SK-N-SH (cell line): ENCODE data around the gene ENTREP3. TPM values are rescaled to one million over a fixed set of nuclear protein-coding genes. Genes with fewer than 3 reads are reported as not detected.
A peak's percentile ranks its signal among the peaks of the same experiment; 100 is the strongest.

Source experiments
- CTCF ChIA-PET: fragments of 300-600, 350-600 bp; formaldehyde crosslinking; extraction: SDS; loops from one replicate; lab custom pipeline; 2021; lab: Yijun Ruan, JAX
- POLR2A ChIA-PET: fragments of 350-600 bp; sonication (Branson Sonifier 250); formaldehyde crosslinking; extraction: SDS; loops from one replicate; lab custom pipeline; 2020; ENCODE audit warnings: antibody characterized with exemption, inconsistent platforms; lab: Yijun Ruan, JAX
- DNase-seq: peaks from one replicate; pipeline ENCODE4 v3.0.0; 2012
- H2AFZ ChIP-seq: fragments of 200-600 bp; sonication (generic); 2 replicates; pipeline ENCODE4 v1.8.1; 2016; ENCODE audit warnings: antibody characterized with exemption, mild to moderate bottlenecking, low read depth
- H3F3A ChIP-seq: fragments of 200-600 bp; sonication (generic); replicated peaks from 2 replicates; pipeline ENCODE3; 2016; ENCODE audit warnings: antibody characterized with exemption, mild to moderate bottlenecking; ENCODE audit not compliant: insufficient read depth
- H3K27ac ChIP-seq, 2 experiments: fragments of 200-500 bp in 1 of 2; fragments of 200-600 bp in 1 of 2; sonication (Bioruptor generic) in 1 of 2; sonication (generic), shearing (Covaris generic) in 1 of 2; 2 replicates each; pipeline versions ENCODE4 v1.5.1 to v1.6.1; 2014 to 2016; ENCODE audit warnings: low read depth in 2 of 2, inconsistent platforms in 1 of 2, low read length in 1 of 2, mild to moderate bottlenecking in 1 of 2, mixed read lengths in 1 of 2
- H3K27me3 ChIP-seq: fragments of 200-600 bp; sonication (generic), shearing (Covaris generic); 2 replicates; pipeline ENCODE4 v1.6.1; 2016; ENCODE audit warnings: mixed run types; ENCODE audit not compliant: insufficient read depth
- H3K36me3 ChIP-seq, 2 experiments: fragments of 200-500 bp in 1 of 2; fragments of 200-600 bp in 1 of 2; sonication (Bioruptor generic) in 1 of 2; sonication (generic) in 1 of 2; replicated peaks in 1 of 2; 2 replicates each; pipeline versions ENCODE3 to v1.5.1; 2014 to 2016; ENCODE audit warnings: low read length in 1 of 2, mild to moderate bottlenecking in 1 of 2; ENCODE audit not compliant: insufficient read depth in 2 of 2, control insufficient read depth in 1 of 2
- H3K4me1 ChIP-seq, 2 experiments: fragments of 200-500 bp in 1 of 2; fragments of 200-600 bp in 1 of 2; sonication (Bioruptor generic) in 1 of 2; sonication (generic), shearing (Covaris generic) in 1 of 2; 2 replicates each; pipeline versions ENCODE4 v1.5.1 to v1.6.1; 2014 to 2016; ENCODE audit warnings: low read depth in 1 of 2, low read length in 1 of 2, mixed run types in 1 of 2; ENCODE audit not compliant: insufficient read depth in 2 of 2, control insufficient read depth in 1 of 2
- H3K4me2 ChIP-seq: fragments of 200-600 bp; sonication (generic), shearing (Covaris generic); 2 replicates; pipeline ENCODE4 v1.6.1; 2017; ENCODE audit warnings: mixed run types
- H3K4me3 ChIP-seq, 2 experiments: fragments of 200-500 bp in 1 of 2; fragments of 200-600 bp in 1 of 2; sonication (Bioruptor generic) in 1 of 2; sonication (generic), shearing (Covaris generic) in 1 of 2; 2 replicates each; pipeline versions ENCODE4 v1.5.1 to v1.8.1; 2014 to 2016; ENCODE audit warnings: low read depth in 2 of 2, inconsistent platforms in 1 of 2, low read length in 1 of 2, mild to moderate bottlenecking in 1 of 2, mixed read lengths in 1 of 2, moderate library complexity in 1 of 2
- H3K79me2 ChIP-seq: fragments of 200-600 bp; sonication (generic); 2 replicates; pipeline ENCODE4 v1.8.1; 2017; ENCODE audit warnings: mild to moderate bottlenecking; ENCODE audit not compliant: insufficient read depth
- H3K9ac ChIP-seq: fragments of 200-600 bp; sonication (generic); 2 replicates; pipeline ENCODE4 v1.6.1; 2017; ENCODE audit warnings: mixed run types
- H3K9me2 ChIP-seq: fragments of 200-600 bp; sonication (generic); 2 replicates; pipeline ENCODE4 v1.6.1; 2017; ENCODE audit warnings: mixed run types
- H3K9me3 ChIP-seq: fragments of 200-600 bp; sonication (generic); 2 replicates; pipeline ENCODE4 v1.6.1; 2017; ENCODE audit warnings: mixed run types, mild to moderate bottlenecking, moderate library complexity
- H4K20me1 ChIP-seq: fragments of 200-600 bp; sonication (generic); 2 replicates; pipeline ENCODE4 v1.6.1; 2017; ENCODE audit warnings: mild to moderate bottlenecking, mixed run types; ENCODE audit not compliant: insufficient read depth
- ELF1 ChIP-seq: IDR thresholded peaks from 2 replicates; pipeline ENCODE4 v1.4.0; 2012
- EZH2phosphoT487 ChIP-seq: fragments of 200-600 bp; sonication (generic); IDR thresholded peaks from 2 replicates; pipeline ENCODE4 v1.6.1; 2017; ENCODE audit warnings: low read depth, mixed run types, mild to moderate bottlenecking, antibody characterized with exemption, moderate library complexity, borderline replicate concordance
- GABPA ChIP-seq: IDR thresholded peaks from 2 replicates; pipeline ENCODE4 v1.4.0; 2012; ENCODE audit warnings: low read depth, mild to moderate bottlenecking
- GATA2 ChIP-seq: sonication (generic); formaldehyde crosslinking; IDR thresholded peaks from 2 replicates; pipeline ENCODE4 v1.5.0; 2020; ENCODE audit warnings: mild to moderate bottlenecking, missing genetic modification reagents
- JUND ChIP-seq: IDR thresholded peaks from 2 replicates; pipeline ENCODE4 v1.4.0; 2012
- MAX ChIP-seq: IDR thresholded peaks from 2 replicates; pipeline ENCODE4 v1.4.0; 2012; ENCODE audit warnings: low read depth
- MEF2A ChIP-seq: IDR thresholded peaks from 2 replicates; pipeline ENCODE4 v1.4.0; 2012; ENCODE audit warnings: low read depth, borderline replicate concordance
- MXI1 ChIP-seq: IDR thresholded peaks from 2 replicates; pipeline ENCODE4 v1.6.1; 2012; ENCODE audit warnings: mild to moderate bottlenecking, low read depth, low read length, improper control_type of control experiment
- NFIC ChIP-seq: IDR thresholded peaks from 2 replicates; pipeline ENCODE4 v1.4.0; 2012; ENCODE audit warnings: borderline replicate concordance
- RAD21 ChIP-seq: IDR thresholded peaks from 2 replicates; pipeline ENCODE4 v1.6.1; 2012; ENCODE audit warnings: mild to moderate bottlenecking, low read length
- RCOR1 ChIP-seq: fragments of 150-350 bp; IDR thresholded peaks from 2 replicates; pipeline ENCODE4 v1.6.1; 2017; ENCODE audit warnings: antibody characterized with exemption, low read length
- RXRA ChIP-seq: IDR thresholded peaks from 2 replicates; pipeline ENCODE4 v1.4.0; 2012; ENCODE audit warnings: low read depth, mild to moderate bottlenecking, borderline replicate concordance
- SMC3 ChIP-seq: IDR thresholded peaks from 2 replicates; pipeline ENCODE4 v1.6.1; 2012; ENCODE audit warnings: low read depth, low read length, improper control_type of control experiment
- TAF1 ChIP-seq: IDR thresholded peaks from 2 replicates; pipeline ENCODE4 v1.6.1; 2012; ENCODE audit warnings: low read depth, mild to moderate bottlenecking, low read length, moderate library complexity, borderline replicate concordance
- TCF12 ChIP-seq: IDR thresholded peaks from 2 replicates; pipeline ENCODE4 v1.4.0; 2012
- TEAD4 ChIP-seq: IDR thresholded peaks from 2 replicates; pipeline ENCODE4 v1.4.0; 2012; ENCODE audit warnings: mild to moderate bottlenecking, borderline replicate concordance; ENCODE audit not compliant: insufficient read depth
- ZBTB33 ChIP-seq: IDR thresholded peaks from 2 replicates; pipeline ENCODE4 v1.4.0; 2012; ENCODE audit warnings: low read depth, borderline replicate concordance
- WGBS: methylation state at CpG from one replicate; pipeline ENCODE4 v1.1.6; 2017; ENCODE audit warnings: low lambda C conversion rate; 5-methylcytosine and 5-hydroxymethylcytosine counted together
- polyA plus RNA-seq, 3 experiments: library from polyadenylated mRNA; depleted of rRNA; stranded (reverse); fragments of >200 nt; gene quantifications; 2 replicates each; pipeline ENCODE4 v1.2.3, GENCODE V29; 2012
- TF ChIP-seq, protein P1 (sequence below): fragments of 200-600 bp; sonication (generic); IDR thresholded peaks from 2 replicates; pipeline ENCODE4 v1.6.1; 2017; ENCODE audit warnings: antibody characterized with exemption, mild to moderate bottlenecking, moderate library complexity

Gene ENTREP3
- polyA plus RNA-seq, 1 of the 3 experiments (the other 2 are of a cell fraction): 30.6 TPM

- no peaks in the 10 kb centered on the region for H3K9me2 ChIP-seq
- WGBS: 71% methylated on average over 8 of the region's 9 CpGs
- peak overlapping the region; percentile 99; the same call in 1 of the 2 replicates for H3K4me2 ChIP-seq
- peak overlapping the region in 1 of 2 experiments; percentile 98; a peak in 2 of 4 replicates for H3K27ac ChIP-seq
- H3K9ac ChIP-seq: no peak overlapping the region
- peaks cover 14 to 30% of the 10 kb centered on the region in 2 experiments for H3K36me3 ChIP-seq
- H4K20me1 ChIP-seq: no peaks in the 10 kb centered on the region
- peaks cover 0 to 29% of the 10 kb centered on the region in 2 experiments; a peak in 3 of 4 replicates for H3K4me1 ChIP-seq
- no peaks in the 10 kb centered on the region for H3K27me3 ChIP-seq
- TF ChIP-seq MXI1: no peak
- TF ChIP-seq, protein P1, sequence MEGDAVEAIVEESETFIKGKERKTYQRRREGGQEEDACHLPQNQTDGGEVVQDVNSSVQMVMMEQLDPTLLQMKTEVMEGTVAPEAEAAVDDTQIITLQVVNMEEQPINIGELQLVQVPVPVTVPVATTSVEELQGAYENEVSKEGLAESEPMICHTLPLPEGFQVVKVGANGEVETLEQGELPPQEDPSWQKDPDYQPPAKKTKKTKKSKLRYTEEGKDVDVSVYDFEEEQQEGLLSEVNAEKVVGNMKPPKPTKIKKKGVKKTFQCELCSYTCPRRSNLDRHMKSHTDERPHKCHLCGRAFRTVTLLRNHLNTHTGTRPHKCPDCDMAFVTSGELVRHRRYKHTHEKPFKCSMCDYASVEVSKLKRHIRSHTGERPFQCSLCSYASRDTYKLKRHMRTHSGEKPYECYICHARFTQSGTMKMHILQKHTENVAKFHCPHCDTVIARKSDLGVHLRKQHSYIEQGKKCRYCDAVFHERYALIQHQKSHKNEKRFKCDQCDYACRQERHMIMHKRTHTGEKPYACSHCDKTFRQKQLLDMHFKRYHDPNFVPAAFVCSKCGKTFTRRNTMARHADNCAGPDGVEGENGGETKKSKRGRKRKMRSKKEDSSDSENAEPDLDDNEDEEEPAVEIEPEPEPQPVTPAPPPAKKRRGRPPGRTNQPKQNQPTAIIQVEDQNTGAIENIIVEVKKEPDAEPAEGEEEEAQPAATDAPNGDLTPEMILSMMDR: no peak
- CTCF ChIA-PET: interaction anchor here (1.3 to 5.1 kb wide), 8 partner anchors 11 to 116 kb away, joined by 3 to 80 read pairs (median 19); partner anchors contain the start of genes KRTCAP2, RUSC1 and TRIM46
- H3K4me3 ChIP-seq: peak overlapping the region in 1 of 2 experiments; percentile 65; a peak in 1 of 4 replicates
- no peaks in the 10 kb centered on the region for H3K9me3 ChIP-seq
- H3K79me2 ChIP-seq: peaks cover 29% of the 10 kb centered on the region
- POLR2A ChIA-PET: no interaction called here
- H3F3A ChIP-seq: peaks cover 30% of the 10 kb centered on the region
- no peak overlapping the region for H2AFZ ChIP-seq
- no peak for DNase-seq
Measured at GRCh38 chr1:155205969-155206593, 49.2 kb downstream of the ENTREP3 start.

GRCh38 chr1:155205035-155205434, 50.2 kb downstream of the ENTREP3 start:
- POLR2A ChIA-PET: no interaction called here
- no peak overlapping the region for H3K4me2 ChIP-seq

More at GRCh38 chr1:155205035-155205434, 50.2 kb downstream of the ENTREP3 start:
- WGBS: 96% methylated on average over 14 of the region's 14 CpGs
- Histone ChIP-seq H3K36me3 (peaks cover 10 to 32% of the 10 kb centered on the region in 2 experiments), H4K20me1 (no peaks in the 10 kb centered on the region), H3K27me3 (no peaks in the 10 kb centered on the region), H3K9me2 (no peaks in the 10 kb centered on the region), H3K9me3 (no peaks in the 10 kb centered on the region), H3K79me2 (peaks cover 25% of the 10 kb centered on the region), H3K4me3 (no peak overlapping the region), H3K4me1 (peaks cover 0 to 27% of the 10 kb centered on the region in 2 experiments; a peak in 3 of 4 replicates), H3F3A (peaks cover 35% of the 10 kb centered on the region), H3K9ac (no peak overlapping the region), H3K27ac (no peak overlapping the region), H2AFZ (no peak overlapping the region)
- TF ChIP-seq RXRA (no peak), GABPA (no peak), TEAD4 (no peak), TAF1 (no peak), SMC3 (no peak), ZBTB33 (no peak), EZH2phosphoT487 (no peak), RAD21 (no peak), MAX (no peak), TCF12 (no peak), JUND (no peak), RCOR1 (no peak), MEF2A (no peak), GATA2 (CRISPR knock-in tag) (no peak), ELF1 (no peak), NFIC (no peak)
- TF ChIP-seq, protein P1: no peak
- CTCF ChIA-PET: interaction anchor here (0.7 to 5.0 kb wide), 6 partner anchors 10 to 114 kb away, joined by 3 to 80 read pairs (median 12); partner anchors contain the start of genes KRTCAP2 and TRIM46
- no peak for DNase-seq
